KBM-7 (cell line): Measurements from ENCODE around the gene MPV17L2.
A peak's percentile ranks its signal among the peaks of the same experiment; 100 is the strongest.

Source experiments
- DNase-seq: peaks from one replicate; pipeline ENCODE4 v3.0.0-alpha.2; 2015
- in situ Hi-C: fragments of 300-500 bp; cut with MboI; formaldehyde crosslinking; loops from 2 replicates; pipeline ENCODE4 v1.14.3; 2020; ENCODE audit warnings: low sequenced_read_pairs, low pct_unique_long_range_greater_than_20kb, mixed read lengths

MPV17L2 gene

GRCh38 chr19:18179957-18180356 lies 13.1 kb upstream of the MPV17L2 start:
- DNase-seq = peak; percentile 28
- in situ Hi-C loops = no loop called here

GRCh38 chr19:18183529-18183928 lies 9.5 kb upstream of the MPV17L2 start:
- in situ Hi-C loops = no loop called here
- no peak for DNase-seq

DNA sequence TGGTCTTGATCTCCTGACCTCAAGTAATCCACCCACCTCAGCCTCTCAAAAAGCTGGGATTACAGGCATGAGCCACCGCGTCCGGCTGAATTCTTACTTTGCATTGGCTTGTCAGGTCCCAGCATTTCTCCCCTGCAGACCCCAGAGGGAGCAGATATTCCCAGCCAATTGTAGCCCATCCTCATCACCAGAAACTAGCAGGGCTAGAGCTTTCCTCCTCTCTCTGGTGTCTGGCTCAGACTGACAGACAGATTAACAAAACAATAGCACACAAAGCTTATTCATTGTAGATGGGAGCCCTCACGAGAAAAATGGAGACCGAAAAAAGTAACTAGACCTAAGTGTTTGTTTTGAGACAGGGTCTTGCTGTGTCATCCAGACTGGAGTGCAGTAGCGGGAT lies 7.5 kb upstream of the MPV17L2 start:
- in situ Hi-C loops = no loop called here
- DNase-seq = no peak

- in situ Hi-C loops = no loop called here
- no peak for DNase-seq
Measured at GRCh38 chr19:18190278-18190677, 2.7 kb upstream of the MPV17L2 start.

GRCh38 chr19:18191640-18192062 lies 1.4 kb upstream of the MPV17L2 start:
- in situ Hi-C loops = no loop called here
- no peak for DNase-seq

- DNase-seq = peak; percentile 23
- in situ Hi-C loops = no loop called here
Measured at GRCh38 chr19:18193388-18194180, 566 bp downstream of the MPV17L2 start.

DNA sequence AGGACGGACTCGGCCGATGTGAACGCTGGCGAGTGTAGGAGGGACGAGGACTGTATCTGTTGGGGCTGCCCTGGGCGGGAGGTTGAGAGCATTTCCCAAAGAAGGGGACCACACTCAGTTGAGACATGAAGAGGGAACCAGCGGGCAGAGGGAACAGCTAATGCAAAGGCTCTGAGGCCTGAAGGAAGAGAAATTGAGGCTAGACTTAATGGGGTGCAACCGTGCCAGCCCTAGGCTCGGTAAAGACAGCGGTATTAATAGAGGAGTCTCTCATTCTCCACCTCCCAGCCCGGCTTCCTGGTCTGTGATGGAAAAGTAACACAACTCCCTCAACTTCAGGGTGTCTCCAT lies 1.1 kb downstream of the MPV17L2 start:
- in situ Hi-C loops = no loop called here
- no peak for DNase-seq

- peak; percentile 50 for DNase-seq
- in situ Hi-C loops = no loop called here
Measured at GRCh38 chr19:18194554-18195238, 1.7 kb downstream of the MPV17L2 start.

GRCh38 chr19:18196511-18196845 lies 3.5 kb downstream of the MPV17L2 start:
- in situ Hi-C loops = no loop called here
- DNase-seq = no peak

DNA sequence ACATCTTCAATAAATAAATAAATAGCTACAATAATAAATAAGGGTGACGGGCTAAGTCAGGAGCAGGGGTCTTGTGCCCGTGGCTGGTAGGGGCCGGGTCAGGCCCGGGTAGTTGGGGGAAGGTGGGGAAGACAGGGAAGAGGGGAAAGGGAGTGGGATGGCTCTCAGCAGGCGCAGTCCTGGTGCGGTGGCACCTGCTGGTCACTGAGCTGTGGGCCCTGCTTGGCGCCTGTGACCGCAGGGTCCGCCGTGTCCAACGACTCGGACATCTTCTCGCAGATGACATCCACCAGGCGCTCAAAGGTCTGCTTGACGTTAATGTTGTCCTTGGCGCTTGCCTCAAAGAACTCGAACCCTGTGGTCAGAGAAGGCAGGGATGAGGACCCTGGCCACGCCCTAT lies 4.3 kb downstream of the MPV17L2 start:
- in situ Hi-C loops = no loop called here

GRCh38 chr19:18197941-18198340 lies 4.9 kb downstream of the MPV17L2 start:
- in situ Hi-C loops = no loop called here
- DNase-seq = no peak

More for the DNA sequence above, 4.3 kb downstream of the MPV17L2 start:
- no peak for DNase-seq

GRCh38 chr19:18198374-18198773 lies 5.4 kb downstream of the MPV17L2 start:
- in situ Hi-C loops = no loop called here
- no peak for DNase-seq

GRCh38 chr19:18202397-18202777 lies 9.4 kb downstream of the MPV17L2 start:
- no peak for DNase-seq
- in situ Hi-C loops = no loop called here

GRCh38 chr19:18202778-18203407 lies 9.9 kb downstream of the MPV17L2 start:
- peak; percentile 49 for DNase-seq
- in situ Hi-C loops = no loop called here

GRCh38 chr19:18203408-18203862 lies 10.4 kb downstream of the MPV17L2 start:
- DNase-seq = no peak
- in situ Hi-C loops = no loop called here

DNA sequence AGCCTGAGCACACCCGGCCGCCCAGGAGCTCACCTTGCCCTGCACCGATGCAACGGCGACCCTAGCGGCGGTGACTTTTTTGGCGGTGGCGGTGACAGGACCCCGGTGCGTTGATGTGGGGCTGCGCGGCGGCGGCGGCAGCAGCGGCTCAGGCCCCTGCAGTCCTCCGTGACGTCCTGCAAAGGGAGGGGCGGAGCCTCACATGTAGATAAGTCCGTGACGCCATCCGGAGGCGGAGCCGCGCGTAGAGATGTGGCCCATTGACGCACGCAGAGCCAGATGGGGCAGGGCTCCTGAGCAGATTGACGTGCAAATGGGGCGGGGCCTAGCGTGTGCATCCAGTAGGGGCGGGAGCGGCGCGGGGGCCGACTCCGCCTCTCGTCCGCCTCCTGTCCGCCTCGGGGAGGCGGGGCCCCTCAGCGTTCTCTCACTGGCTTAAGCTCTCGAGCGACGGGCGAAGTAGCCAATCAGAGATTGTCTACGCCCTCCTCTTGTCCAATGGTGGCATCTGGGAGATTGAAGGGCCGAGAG lies 10.9 kb downstream of the MPV17L2 start, which contains the start of gene RAB3A:
Gene RAB3A, minus strand, starts transcription at position 180 of the 531 bp plus-strand sequence. CDS start 1,302 bp downstream, outside the sequence.
- peak; percentile 100 for DNase-seq
- in situ Hi-C loops = no loop called here

- in situ Hi-C loops = no loop called here
- DNase-seq = peak; percentile 63
Measured at GRCh38 chr19:18204394-18205199, 11.6 kb downstream of the MPV17L2 start.

DNA sequence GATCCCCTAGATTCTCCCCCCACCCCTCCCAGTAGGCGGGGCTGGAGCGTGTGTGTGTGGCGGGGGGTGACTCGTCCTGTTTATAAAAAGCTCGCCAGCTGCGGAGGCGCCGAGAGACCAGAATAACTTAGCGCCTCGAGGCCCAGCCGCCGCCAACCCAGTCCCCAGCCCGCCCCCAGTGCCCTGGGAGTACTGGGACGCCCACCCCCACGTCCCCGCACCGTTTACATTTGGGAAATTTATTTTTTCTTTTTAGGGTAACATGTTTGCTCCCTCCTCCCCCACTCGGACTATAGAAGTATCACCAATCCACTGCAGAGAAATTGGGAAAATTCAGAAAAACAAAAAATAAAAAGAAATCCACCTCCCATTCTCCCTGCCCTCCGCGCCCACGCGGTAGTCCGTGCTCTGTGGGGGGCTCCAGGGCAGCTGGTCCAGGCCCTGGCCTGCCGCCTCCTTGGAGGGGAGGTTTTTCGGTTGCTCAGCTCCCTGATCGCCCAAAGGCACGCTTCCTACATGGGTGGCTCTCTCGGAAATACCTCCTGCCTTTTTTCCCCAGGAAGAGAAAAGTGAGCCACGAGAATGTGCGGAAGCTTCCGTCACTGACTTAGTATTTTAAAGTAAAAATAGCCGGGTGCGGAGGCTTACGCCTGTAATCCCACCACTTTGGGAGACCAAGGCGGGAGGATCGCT lies 12.3 kb downstream of the MPV17L2 start:
- in situ Hi-C loops = no loop called here
- no peak for DNase-seq

DNA sequence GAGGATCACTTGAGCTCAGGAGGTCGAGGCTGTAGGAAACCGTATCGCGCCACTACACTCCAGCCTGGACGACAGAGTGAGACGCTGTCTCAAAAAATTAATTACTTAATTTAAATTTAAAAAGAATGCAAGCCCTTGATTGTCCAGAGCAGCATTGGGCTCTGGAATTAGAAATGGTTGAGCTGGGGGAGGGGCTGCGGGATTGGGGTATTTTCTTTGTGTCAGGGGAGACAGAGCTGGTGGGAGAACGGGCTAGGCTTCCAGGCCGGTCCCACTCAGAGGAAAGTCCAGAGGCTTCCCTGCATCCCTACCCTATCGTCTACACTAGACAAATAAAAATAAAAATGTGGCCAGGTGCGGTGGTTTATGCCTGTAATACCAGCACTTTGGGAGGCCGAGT lies 13.0 kb downstream of the MPV17L2 start:
- no peak for DNase-seq
- in situ Hi-C loops = no loop called here
